HT1080 (cell line): ENCODE data around the gene SHC4. TPM values are rescaled to one million over a fixed set of nuclear protein-coding genes. Genes with fewer than 3 reads are reported as not detected.
A peak's percentile ranks its signal among the peaks of the same experiment; 100 is the strongest.
"Not testable (repeated sequence)": the region's sequence is repeated elsewhere in the genome, so short reads cannot be mapped to it uniquely, and the experiment has no call there.

Source experiments
- DNase-seq: peaks from one replicate; pipeline ENCODE4 v3.0.0-alpha.2; 2015; ENCODE audit warnings: low read depth
- total RNA-seq: library from RNA; depleted of rRNA; stranded (reverse); fragments of >200 nt; shearing (Covaris generic); gene quantifications from 2 replicates; pipeline ENCODE4 v1.2.3, GENCODE V29; 2014

SHC4 gene
- total RNA-seq, 1 experiment from 2014 or later, result 2.0 TPM

- DNase-seq, result not testable (repeated sequence)
These were observed 7.2 kb upstream of the SHC4 start for GRCh38 chr15:48970926-48971325.

GRCh38 chr15:48968066-48968465 lies 4.3 kb upstream of the SHC4 start:
- no peak for DNase-seq

GRCh38 chr15:48967336-48967735 lies 3.6 kb upstream of the SHC4 start:
- DNase-seq, result no peak

GRCh38 chr15:48966595-48967301 lies 3.0 kb upstream of the SHC4 start:
- DNase-seq, result peak; percentile 88

GRCh38 chr15:48965972-48966371 lies 2.3 kb upstream of the SHC4 start:
- DNase-seq, result peak; percentile 75

- no peak for DNase-seq
These were observed 1.2 kb upstream of the SHC4 start for GRCh38 chr15:48964898-48965297.

GRCh38 chr15:48962662-48963523 lies 826 bp downstream of the SHC4 start:
- DNase-seq, result no peak

GRCh38 chr15:48955967-48956366 lies 7.8 kb downstream of the SHC4 start:
- DNase-seq, result no peak

GRCh38 chr15:48955370-48955769 lies 8.3 kb downstream of the SHC4 start:
- DNase-seq, result no peak

- DNase-seq, result no peak
These were observed 9.2 kb downstream of the SHC4 start for GRCh38 chr15:48954538-48954937.

GRCh38 chr15:48946840-48947187 lies 16.9 kb downstream of the SHC4 start:
- no peak for DNase-seq

GRCh38 chr15:48946074-48946839 lies 17.5 kb downstream of the SHC4 start:
- DNase-seq, result peak; percentile 80

- no peak for DNase-seq
These were observed 18.3 kb downstream of the SHC4 start for GRCh38 chr15:48945386-48945785.

GRCh38 chr15:48941904-48942303 lies 21.8 kb downstream of the SHC4 start:
- no peak for DNase-seq

GRCh38 chr15:48940508-48940907 lies 23.2 kb downstream of the SHC4 start:
- peak; percentile 92 for DNase-seq

GRCh38 chr15:48939648-48940047 lies 24.1 kb downstream of the SHC4 start:
- DNase-seq, result peak; percentile 97

- no peak for DNase-seq
These were observed 25.8 kb downstream of the SHC4 start for GRCh38 chr15:48937886-48938285.

GRCh38 chr15:48936666-48937065 lies 27.1 kb downstream of the SHC4 start:
- no peak for DNase-seq

GRCh38 chr15:48935236-48935635 lies 28.5 kb downstream of the SHC4 start:
- no peak for DNase-seq

- DNase-seq, result no peak
These were observed 33.0 kb downstream of the SHC4 start for GRCh38 chr15:48930735-48931134.

GRCh38 chr15:48929661-48930060 lies 34.1 kb downstream of the SHC4 start:
- peak; percentile 66 for DNase-seq
